Left hindlimb (tissue), 1 donor: ENCODE data around the gene HLA-DPA1.
A peak's percentile ranks its signal among the peaks of the same experiment; 100 is the strongest.
"Not testable (repeated sequence)": the region's sequence is repeated elsewhere in the genome, so short reads cannot be mapped to it uniquely, and the experiment has no call there.

Source experiments
- DNase-seq: peaks from one replicate; pipeline ENCODE4 v3.0.0-alpha.2; 2018

Gene HLA-DPA1

DNA sequence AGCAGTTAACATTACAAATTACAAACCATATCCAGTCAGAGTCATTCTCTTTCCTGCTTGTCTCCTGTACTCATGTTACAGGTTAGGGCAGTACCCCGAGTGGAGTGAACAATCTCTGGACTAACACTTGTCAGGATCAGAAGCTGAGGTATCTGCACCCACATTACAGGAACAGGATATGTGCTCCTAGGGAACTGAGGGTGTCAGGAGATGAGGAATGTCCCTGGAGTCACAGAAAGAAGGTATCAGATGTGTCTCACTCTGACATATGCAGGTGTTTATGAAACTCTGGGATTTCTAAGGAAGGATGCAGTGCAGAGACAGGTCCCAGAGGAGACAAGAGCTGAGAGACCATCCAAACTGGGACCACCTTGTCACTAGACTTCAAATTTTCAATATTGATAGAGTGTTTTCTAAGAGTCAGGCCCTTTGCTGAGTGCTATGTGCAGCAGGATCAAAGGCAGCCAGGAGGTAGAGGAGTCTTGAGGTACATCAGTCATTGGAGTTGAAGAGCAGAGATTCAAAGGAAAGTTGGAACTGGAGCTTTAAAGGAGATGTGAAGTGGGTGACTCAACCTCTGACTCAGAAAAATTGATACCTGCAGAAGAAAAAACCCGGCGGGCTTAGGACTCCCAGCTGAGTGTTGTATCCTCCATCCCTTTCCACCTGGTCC lies 14.9 kb upstream of the HLA-DPA1 start:
- DNase-seq: no peak

- no peak for DNase-seq
Measured at GRCh38 chr6:33085627-33086026, 12.2 kb upstream of the HLA-DPA1 start.

DNA sequence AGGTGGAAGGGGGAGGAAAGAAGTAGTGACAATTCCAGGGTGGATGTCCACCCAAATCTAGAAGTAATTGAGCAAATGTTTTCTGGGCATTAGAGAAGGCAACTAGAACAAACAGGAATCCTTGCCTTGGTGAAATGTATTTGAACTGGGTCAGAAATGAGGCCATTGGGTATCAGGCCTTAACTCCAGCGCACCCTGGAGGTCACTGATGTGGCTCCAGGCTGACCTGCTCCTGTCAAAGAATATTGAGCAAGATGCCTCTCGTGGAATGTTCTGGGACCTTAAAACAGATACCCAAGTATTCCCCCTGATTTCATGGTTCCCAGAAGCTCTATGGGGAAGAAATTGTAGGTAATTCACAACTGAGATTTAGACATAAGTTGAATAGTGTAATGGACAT lies 9.3 kb upstream of the HLA-DPA1 start:
- no peak for DNase-seq

DNA sequence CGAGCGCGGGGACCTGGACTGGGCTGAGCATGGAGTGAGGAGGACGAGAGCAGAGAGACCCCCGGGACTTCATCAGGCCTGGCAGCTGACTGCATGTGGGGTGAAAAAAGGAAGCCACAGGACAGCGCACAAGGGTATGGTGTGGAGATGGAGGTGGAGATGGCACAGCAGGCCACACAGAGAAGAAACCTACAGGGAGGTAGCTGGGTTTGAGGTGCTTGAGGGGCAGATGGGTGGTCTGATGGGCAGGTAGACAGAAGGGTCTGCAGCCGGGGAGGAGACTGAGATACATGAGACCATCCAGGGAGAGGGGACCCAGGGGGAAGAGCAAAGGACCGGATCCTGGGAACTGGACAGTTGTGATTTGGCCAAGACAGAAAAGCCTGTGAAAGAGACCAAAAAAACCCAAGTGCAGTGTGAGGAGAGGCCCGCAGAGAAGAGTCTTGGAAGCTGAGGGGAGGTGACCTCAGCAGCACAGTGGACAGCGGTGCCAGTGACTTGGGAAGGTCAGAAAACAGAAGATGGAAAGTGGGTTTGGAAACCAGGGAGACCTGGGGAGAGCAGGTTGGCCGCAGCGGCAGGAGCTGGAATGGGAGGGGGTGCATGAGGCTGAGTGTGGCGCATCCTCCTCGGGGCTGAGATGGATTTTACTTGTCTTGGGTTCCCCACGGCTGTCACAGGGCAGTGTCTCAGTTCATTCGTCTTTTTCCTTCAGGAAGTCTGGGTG lies 7.8 kb upstream of the HLA-DPA1 start:
- DNase-seq: no peak

GRCh38 chr6:33080127-33081089 lies 7.0 kb upstream of the HLA-DPA1 start:
- peak; percentile 66 for DNase-seq

DNA sequence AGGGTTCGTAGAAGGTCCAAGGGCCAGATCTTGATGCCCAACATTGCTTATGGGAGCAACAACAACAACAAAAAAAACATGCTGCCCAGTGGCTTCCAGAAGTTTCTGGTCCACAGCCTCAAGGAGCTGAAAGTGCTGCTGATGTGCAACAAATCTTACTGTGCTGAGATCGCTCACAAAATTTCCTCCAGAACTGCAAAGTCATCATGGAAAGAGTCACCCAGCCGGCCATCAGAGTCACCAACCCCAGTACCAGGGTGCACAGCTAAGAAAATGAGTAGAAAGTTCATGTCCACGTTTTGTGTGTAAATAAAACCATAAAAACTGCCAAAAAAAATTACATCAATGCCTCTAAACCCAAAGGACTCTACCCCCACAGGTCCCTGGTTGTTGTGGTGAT lies 6.1 kb upstream of the HLA-DPA1 start:
- DNase-seq: no peak

DNA sequence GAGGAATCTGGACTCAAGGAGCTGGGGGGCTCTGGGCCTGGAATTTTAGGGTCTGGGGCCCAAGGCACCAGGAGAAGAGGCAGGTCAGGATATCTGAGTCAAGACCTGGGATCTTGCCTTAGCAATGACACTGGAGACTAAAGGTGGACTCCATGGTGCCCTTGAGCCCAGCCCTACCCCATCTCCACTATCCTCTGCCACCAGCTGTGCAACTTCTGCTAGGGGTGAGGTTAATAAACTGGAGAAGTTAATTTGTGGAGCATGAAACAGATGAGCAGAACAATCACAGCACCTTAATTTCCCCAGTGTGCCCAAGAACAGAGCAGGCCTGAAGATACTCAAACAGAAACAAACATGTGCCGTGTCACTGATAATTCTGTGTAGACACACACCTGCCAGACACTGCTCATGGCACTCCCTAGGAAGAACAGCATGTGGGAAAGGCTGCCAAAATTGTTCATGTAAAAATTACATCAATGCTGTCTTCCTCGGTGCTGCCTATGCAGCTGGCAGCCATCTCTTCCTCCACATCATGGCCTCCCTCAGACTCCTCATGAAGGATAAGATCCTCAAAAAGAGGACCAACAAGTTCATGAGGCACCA lies 5.6 kb upstream of the HLA-DPA1 start:
- no peak for DNase-seq

DNA sequence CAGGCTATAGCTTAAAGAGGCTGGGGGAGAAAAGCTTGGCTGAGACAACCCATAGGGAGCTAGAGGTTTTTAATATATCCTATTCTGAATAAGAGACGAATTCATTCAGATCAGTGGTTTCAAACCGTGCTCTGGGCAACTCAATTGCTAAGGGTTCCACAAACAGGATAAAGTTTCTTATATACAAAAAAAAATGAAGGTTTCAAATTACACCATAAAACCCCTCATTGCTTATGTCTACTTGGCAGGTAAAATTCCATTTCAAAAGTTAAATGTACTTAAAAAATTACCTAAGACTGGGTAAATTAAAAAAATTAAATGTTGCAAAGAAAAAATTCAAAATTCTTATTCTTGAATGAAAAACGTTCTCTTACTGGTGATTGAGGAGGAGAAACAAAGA lies 5.0 kb upstream of the HLA-DPA1 start:
- no peak for DNase-seq

DNA sequence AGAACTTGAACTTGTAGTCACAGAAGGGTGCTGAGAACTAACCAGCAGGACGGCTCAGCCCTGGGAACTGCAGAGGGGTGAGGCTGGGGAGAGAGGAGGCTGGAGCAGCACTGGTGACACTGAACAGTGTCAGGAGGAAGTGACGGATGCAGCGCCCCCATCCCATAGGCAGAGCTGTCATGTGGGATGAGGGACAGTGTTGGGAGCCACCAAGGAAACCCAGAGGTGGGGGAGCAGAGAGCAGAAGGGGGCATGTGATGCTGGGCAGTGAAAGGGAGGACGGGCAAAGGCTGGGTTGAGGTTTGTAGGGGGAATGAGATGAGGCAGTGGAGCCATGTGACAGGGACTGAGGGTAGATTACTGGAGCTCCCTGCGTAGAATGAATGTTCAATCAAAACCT lies 4.5 kb upstream of the HLA-DPA1 start:
- no peak for DNase-seq

DNA sequence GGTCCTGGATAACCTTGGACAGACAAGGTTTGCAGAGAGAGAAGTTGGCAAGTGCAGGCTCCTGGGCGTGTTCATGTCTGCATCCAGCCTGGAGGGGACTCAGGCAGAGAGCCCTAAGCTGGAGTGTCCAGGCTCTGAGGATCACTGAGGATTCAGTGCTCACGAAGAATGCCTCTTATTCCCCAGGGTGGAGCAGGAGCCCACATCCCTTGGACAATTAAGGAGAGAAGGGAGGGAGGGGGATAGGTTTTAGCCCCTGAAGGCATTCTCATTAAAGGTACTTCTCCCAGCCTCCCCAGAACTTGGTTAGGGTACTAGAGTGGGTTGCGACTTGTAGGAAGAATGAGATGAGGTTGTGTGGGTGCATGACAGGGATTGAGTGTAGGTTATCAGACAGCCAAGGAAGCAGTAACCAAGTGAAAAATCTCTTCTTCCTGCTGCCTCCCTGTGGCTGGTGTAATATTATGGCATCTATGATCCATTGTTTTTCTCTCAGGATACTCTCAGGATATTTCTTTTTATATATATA lies 3.0 kb upstream of the HLA-DPA1 start:
- no peak for DNase-seq

GRCh38 chr6:33075568-33076405 lies 2.3 kb upstream of the HLA-DPA1 start, which contains the start of gene HLA-DPB1:
HLA-DPB1 (plus strand) TSS chr6:33075990; CDS start chr6:33076042, 52 bp downstream.
- no peak for DNase-seq

GRCh38 chr6:33075208-33075567 lies 1.7 kb upstream of the HLA-DPA1 start:
- DNase-seq: no peak

- DNase-seq: no peak
Measured at GRCh38 chr6:33072508-33073100, 845 bp downstream of the HLA-DPA1 start.

DNA sequence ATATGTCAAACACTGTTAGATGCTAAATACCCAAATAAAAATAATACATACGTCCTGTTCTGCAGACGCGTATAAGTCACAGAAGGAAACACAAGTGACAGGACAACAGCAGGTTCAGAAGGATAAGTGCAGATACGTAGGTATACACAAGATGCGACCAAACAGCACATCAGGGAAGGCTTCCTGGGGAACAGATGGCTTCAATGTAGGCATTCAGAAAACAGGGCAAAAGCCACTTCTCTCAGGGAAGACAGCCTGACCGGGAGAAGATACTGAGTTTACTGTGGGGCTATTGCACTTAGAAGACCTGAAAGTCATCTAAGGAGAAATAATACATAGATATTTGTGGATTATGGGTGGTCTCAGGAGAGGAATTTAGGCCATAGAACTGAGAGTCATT lies 1.9 kb downstream of the HLA-DPA1 start:
- no peak for DNase-seq

DNA sequence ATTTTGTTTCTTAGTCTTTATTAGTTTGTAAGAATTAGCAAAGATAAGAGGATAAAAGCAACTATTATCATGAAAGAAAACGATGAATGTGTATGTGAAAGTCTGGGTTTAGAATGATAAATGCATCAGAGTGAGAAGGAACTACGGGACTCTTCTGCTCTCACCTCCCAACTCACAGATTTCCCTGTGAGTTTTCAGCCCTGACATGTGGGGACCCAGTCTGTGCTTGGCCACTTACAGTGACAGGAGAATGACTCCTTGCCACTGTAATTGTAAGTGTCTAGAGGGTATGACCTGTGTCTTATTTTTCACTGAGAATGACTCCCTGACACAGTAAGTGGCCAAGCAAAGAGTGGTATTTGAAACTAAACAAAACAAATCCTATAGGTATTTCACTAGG lies 2.5 kb downstream of the HLA-DPA1 start:
- DNase-seq: no peak

- no peak for DNase-seq
Measured at GRCh38 chr6:33069021-33069738, 4.3 kb downstream of the HLA-DPA1 start.

GRCh38 chr6:33066917-33067521 lies 6.4 kb downstream of the HLA-DPA1 start:
- no peak for DNase-seq

DNA sequence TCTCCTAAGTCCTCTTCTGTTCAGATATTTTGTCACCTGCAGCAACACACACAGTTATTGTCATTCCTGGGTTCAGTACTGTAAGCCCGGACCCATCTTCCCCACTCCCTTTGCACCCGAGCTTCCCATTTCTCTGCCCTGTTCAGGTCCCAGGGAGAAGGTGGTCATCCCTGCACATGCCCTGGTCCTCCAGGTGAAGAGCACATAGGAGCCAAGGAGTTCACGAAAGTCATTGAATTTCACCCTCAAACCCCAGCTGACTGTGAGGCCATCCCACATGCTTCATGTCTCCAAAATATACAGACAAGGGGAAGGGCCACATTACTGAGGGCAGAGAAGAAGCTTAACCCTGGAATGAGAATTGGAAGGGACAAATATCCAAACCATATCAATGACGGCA lies 8.1 kb downstream of the HLA-DPA1 start:
- DNase-seq: no peak

DNA sequence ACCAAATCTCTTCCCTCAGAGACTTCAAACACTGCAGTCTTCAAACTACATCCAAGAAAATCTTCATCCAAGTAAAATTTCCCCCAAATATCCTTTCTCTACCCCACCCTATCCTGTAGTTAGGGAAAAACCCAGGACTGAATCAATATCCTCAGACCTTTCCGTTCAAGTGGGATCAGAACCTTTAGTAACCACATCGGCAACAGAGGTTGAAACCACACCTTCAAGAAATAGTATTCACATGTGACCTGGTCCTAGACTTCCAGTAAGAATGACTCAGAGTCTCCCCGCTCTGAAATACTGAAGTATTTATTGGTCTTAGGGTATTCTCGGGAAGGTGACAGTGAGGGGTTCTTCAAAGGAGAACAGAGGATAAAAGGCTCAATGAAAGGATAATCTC lies 8.7 kb downstream of the HLA-DPA1 start:
- no peak for DNase-seq

- not testable (repeated sequence) for DNase-seq
Measured at GRCh38 chr6:33063435-33063834, 10.0 kb downstream of the HLA-DPA1 start.
